Measurements from ENCODE around the gene SEPTIN10.
A peak's percentile ranks its signal among the peaks of the same experiment; 100 is the strongest.

SEPTIN10 gene

GRCh38 chr2:109557309-109557708 lies 56.5 kb downstream of the SEPTIN10 start:
- TF ChIP-seq CTCF (IDR thresholded peaks at IDR 0.05; ENCODE audit: control insufficient read depth, insufficient read depth, low read depth, low read length, missing control alignments), result no peak
- H3K4me3 ChIP-seq (ENCODE audit: control insufficient read depth, low read depth, low read length), result no peak overlapping the region

DNA sequence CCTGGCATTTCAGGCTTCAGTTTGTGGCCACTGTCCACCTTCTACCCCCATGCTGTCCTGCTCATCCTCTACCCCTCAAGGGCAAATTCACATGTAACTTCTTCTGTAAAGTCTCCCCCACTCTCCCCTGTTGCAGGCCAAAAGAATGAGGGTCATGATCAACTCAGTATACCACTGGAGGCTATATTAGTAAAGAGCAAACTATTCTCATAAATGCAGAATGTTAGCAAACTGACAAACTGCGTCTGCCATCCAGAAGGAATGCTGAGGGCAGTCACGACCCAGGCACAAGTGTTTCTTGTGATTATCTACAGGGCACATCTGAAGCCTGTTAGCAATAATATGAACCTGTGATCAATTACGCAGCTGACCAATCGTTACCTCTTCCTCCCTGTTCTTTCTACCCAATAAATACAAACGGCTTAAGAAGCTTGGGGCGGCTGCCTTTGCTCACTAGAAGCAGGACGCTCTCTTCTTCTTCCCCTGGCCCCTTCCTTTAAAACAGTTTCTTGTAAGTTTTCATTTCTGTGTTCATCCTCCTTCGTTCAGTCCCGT lies 58.3 kb downstream of the SEPTIN10 start:
- no peak overlapping the region for H3K4me3 ChIP-seq (ENCODE audit: control insufficient read depth, low read depth, low read length)
- peak; percentile 46 for DNase-seq (ENCODE audit: low read depth)
- TF ChIP-seq CTCF (IDR thresholded peaks at IDR 0.05; ENCODE audit: control insufficient read depth, insufficient read depth, low read depth, low read length, missing control alignments), result no peak

More at GRCh38 chr2:109557309-109557708, 56.5 kb downstream of the SEPTIN10 start:
- DNase-seq (ENCODE audit: low read depth), result no peak

DNA sequence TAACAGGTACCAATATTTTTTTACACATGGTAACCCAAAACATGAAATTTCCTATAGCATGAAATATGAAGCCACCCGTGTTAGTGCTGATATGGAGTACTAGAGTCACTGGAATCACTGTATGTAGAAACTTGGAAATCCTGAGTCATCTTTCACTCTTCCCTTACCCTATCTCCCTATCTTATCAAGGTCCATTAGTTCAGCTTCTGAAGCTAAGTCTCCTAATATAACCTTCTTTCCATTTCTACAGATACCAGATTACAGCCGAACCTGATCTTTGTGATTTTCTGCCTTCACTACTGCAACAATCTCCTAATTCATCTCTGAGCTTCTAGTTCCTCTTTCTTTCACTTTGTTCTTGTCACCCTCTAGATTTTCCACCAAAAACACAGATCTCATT lies 59.0 kb downstream of the SEPTIN10 start:
- H3K4me3 ChIP-seq (ENCODE audit: control insufficient read depth, low read depth, low read length), result no peak overlapping the region
- no peak for TF ChIP-seq CTCF (IDR thresholded peaks at IDR 0.05; ENCODE audit: control insufficient read depth, insufficient read depth, low read depth, low read length, missing control alignments)
- no peak for DNase-seq (ENCODE audit: low read depth)

DNA sequence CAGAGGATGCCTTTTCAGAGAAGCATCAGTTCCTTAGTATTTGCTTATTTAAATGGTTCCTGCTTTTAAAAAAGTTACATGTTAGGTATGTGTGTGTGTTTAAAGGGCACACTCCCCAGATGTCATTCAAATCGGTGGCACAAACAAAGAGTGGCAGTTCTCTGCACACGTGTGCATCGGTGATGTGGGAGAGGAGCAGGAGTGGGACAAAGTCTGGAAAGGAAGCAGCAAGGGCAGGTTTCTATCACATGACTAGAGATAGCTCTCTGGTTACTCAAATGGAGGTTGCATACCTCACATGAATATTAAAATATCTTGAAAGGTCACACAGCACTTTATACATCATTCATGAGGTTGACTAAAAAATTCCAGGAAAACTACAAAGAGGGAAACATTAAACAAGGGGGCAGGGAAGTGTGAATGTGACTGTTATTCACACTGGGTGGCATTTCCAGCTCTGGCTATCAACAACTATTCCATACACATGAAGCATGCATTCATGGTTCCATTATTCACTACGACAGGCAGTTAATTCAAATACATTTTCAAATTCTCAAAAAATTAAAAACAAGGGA lies 64.7 kb downstream of the SEPTIN10 start:
- H3K4me3 ChIP-seq (ENCODE audit: control insufficient read depth, low read depth, low read length), result no peak overlapping the region
- no peak for TF ChIP-seq CTCF (IDR thresholded peaks at IDR 0.05; ENCODE audit: control insufficient read depth, insufficient read depth, low read depth, low read length, missing control alignments)
- no peak for DNase-seq (ENCODE audit: low read depth)

- no peak overlapping the region for H3K4me3 ChIP-seq (ENCODE audit: control insufficient read depth, low read depth, low read length)
- TF ChIP-seq CTCF (IDR thresholded peaks at IDR 0.05; ENCODE audit: control insufficient read depth, insufficient read depth, low read depth, low read length, missing control alignments), result no peak
- DNase-seq (ENCODE audit: low read depth), result no peak
These were observed 66.5 kb downstream of the SEPTIN10 start for GRCh38 chr2:109547280-109547679.

DNA sequence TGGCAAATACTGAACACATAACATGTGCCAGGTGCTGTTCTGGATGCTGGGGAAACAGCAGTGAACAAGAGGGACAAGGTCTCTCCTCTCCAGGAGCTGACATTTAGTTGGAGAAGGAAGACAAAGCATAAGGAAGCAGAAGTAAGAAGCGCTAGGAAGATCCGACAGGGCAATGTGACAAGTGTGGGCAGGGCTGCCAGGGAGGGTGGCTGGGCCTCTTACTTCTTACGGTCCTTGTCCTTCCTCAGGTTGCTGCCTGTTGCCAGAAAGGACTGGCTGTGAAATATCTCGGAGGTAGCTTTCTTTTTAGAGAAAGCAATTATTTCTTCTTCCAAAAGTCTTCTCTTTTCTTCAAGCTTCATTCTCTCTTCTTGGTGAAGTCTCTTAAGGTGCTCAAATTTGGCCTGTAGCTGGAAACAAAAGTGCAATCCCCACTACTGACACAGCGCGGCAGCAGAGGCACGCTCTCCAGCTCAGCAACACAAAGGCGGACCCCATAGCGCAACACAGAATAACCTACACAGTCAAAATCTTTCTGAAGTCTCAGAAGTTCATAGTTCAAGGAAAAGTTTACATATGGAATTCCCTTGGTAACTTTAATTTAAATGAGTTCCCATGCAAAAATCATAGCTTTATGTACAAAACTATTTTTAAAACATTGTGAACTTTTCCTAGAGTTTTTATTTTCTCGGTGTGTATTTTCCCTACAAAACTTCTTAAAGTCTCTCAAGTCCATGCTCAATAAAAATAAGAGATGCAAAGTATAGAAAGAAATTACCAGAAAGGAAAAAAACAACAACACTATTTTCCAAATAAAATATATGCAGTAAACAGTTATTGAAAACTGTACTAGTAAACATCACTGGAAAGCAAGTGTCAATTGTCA lies 67.7 kb downstream of the SEPTIN10 start:
- peak; percentile 96 for TF ChIP-seq CTCF (IDR thresholded peaks at IDR 0.05; ENCODE audit: control insufficient read depth, insufficient read depth, low read depth, low read length, missing control alignments)
- no peak for DNase-seq (ENCODE audit: low read depth)
- H3K4me3 ChIP-seq (ENCODE audit: control insufficient read depth, low read depth, low read length), result no peak overlapping the region

All from AG09309 (cell line).